Tibial nerve (tissue), 4 donors: ENCODE measurements around the gene TRAF7.

ENCODE experiments used
- CTCF ChIP-seq, 5 experiments: fragments of 200-600 bp in 3 of 5; fragments of 450-650 bp in 2 of 5; sonication (generic) in 3 of 5; IDR thresholded peaks; one replicate each; pipeline ENCODE4 v1.5.1; 2016 to 2019; ENCODE audit warnings: antibody characterized with exemption in 5 of 5, mild to moderate bottlenecking in 3 of 5, moderate library complexity in 2 of 5
- EP300 ChIP-seq, 2 donors: sonication (generic); formaldehyde crosslinking; IDR thresholded peaks; one replicate each; pipeline ENCODE4 v1.6.1; 2017; ENCODE audit warnings: antibody characterized with exemption in 2 of 2, mild to moderate bottlenecking in 1 of 2
- POLR2A ChIP-seq, 2 donors: fragments of 450-650 bp; IDR thresholded peaks; one replicate each; pipeline ENCODE4 v1.6.1; 2017; ENCODE audit warnings: antibody characterized with exemption in 2 of 2, mild to moderate bottlenecking in 2 of 2, moderate library complexity in 2 of 2

- TF ChIP-seq CTCF (IDR thresholded peaks at IDR 0.05), result no peak
- no peak for TF ChIP-seq POLR2A (IDR thresholded peaks at IDR 0.05)
- TF ChIP-seq EP300 (IDR thresholded peaks at IDR 0.05), result no peak
Measured at GRCh38 chr16:2210009-2210332, 54.4 kb downstream of the TRAF7 start.
